CD4-positive, alpha-beta T cell treated with Interleukin-2 at 100 ng/mL for 4 hours (primary cell): ENCODE data around the gene NAA10.

Experiments used
- DNase-seq: peaks from one replicate; pipeline ENCODE4 v3.0.0-alpha.2; 2020; ENCODE audit warnings: low spot score

Gene NAA10

GRCh38 chrX:153883163-153883843 lies 51.5 kb downstream of the NAA10 start:
- DNase-seq = no peak

- DNase-seq = no peak
Measured at GRCh38 chrX:153882557-153882956, 52.3 kb downstream of the NAA10 start.

- DNase-seq = no peak
Measured at GRCh38 chrX:153882086-153882498, 52.7 kb downstream of the NAA10 start.

GRCh38 chrX:153881281-153881680 lies 53.6 kb downstream of the NAA10 start:
- no peak for DNase-seq

DNA sequence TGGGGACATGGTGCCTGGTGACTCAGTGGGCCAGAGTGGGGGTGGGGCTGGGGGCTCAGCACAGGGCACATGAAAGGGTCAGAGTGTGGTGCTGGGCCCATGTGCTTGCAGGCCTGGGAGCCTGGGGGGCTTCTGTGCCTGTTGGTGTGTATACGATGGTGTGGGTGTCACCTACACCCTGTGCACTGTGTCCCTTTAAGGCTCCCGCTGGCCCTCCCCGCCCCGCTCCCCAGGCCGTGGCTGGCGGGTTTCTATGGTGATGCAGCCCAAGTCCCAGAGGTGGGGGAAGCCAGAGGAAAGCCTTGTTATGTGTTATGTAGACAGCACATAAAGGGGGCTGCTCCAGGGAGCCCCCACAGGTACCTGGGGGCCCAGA lies 54.4 kb downstream of the NAA10 start:
- no peak for DNase-seq

DNA sequence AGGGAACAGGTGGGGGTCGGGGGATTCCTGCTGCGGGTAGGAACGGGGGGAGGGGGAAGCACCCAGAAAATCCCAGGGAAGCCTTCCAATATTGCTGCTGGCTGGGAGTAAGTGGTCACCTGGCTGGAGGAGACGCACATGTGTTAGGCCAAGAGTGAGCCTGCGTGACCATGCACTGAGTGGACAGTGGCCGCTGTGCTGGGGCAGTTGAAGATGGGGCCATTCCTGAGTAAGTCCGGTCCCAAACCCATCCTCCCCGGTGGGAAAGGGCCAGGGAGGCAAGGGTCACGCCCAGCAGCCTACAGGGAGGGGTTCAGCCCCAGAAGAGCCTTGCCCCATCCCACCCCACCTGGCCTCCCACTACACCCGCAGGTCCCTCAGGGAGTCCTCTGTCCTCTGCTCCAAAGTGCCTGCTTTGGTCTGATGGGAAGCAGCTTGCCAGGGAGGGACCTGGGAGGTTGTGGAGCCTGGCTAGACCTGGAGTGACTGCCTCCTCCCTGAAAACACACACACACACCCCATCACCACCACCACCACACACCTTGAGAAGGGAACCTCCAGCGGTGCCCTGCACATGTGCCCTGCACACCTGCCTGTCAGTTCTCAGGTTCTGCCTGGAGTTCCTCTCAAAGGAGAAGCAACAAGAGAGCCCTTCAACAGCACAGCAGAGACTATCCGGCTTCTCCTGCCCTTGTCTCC lies 54.9 kb downstream of the NAA10 start:
- DNase-seq = no peak
